HG02870 (cell line): ENCODE data around the gene GLS.

Experiments
- ATAC-seq: cut with Tn5 transposase; IDR thresholded peaks from one replicate; pipeline ENCODE4 v1.9.1; 2021; ENCODE audit warnings: mild to moderate bottlenecking, moderate library complexity; ENCODE audit not compliant: unreplicated experiment

The GLS gene

GRCh38 chr2:190965580-190966222 lies 85.1 kb downstream of the GLS start:
- ATAC-seq = no peak

- ATAC-seq = no peak
Observed at GRCh38 chr2:190968522-190968921, 87.9 kb downstream of the GLS start.

GRCh38 chr2:190970160-190970559 lies 89.5 kb downstream of the GLS start:
- ATAC-seq = no peak

- no peak for ATAC-seq
Observed at GRCh38 chr2:190970873-190971506, 90.4 kb downstream of the GLS start.

GRCh38 chr2:190972213-190972612 lies 91.6 kb downstream of the GLS start:
- no peak for ATAC-seq

- ATAC-seq = no peak
Observed at GRCh38 chr2:190972846-190973245, 92.2 kb downstream of the GLS start.

- no peak for ATAC-seq
Observed at GRCh38 chr2:190973262-190973661, 92.6 kb downstream of the GLS start.

- ATAC-seq = no peak
Observed at GRCh38 chr2:190973726-190974628, 93.4 kb downstream of the GLS start.

GRCh38 chr2:190974629-190975361 lies 94.2 kb downstream of the GLS start:
- no peak for ATAC-seq

GRCh38 chr2:190976521-190976920 lies 95.9 kb downstream of the GLS start:
- ATAC-seq = no peak

GRCh38 chr2:190977505-190977904 lies 96.9 kb downstream of the GLS start:
- no peak for ATAC-seq

- ATAC-seq = no peak
Observed at GRCh38 chr2:190978389-190979053, 97.9 kb downstream of the GLS start.

- no peak for ATAC-seq
Observed at GRCh38 chr2:190979906-190980629, 99.4 kb downstream of the GLS start.

- no peak for ATAC-seq
Observed at GRCh38 chr2:190980630-190981209, 100.1 kb downstream of the GLS start.

GRCh38 chr2:190981333-190981732 lies 100.7 kb downstream of the GLS start:
- no peak for ATAC-seq

- no peak for ATAC-seq
Observed at GRCh38 chr2:190981733-190982132, 101.1 kb downstream of the GLS start.

- no peak for ATAC-seq
Observed at GRCh38 chr2:190982262-190983034, 101.8 kb downstream of the GLS start.

- ATAC-seq = no peak
Observed at GRCh38 chr2:190984595-190984994, 104.0 kb downstream of the GLS start.
